Endothelial cell of umbilical vein (primary cell): Measurements from ENCODE around the gene CAMK2D. TPM values are rescaled to one million over a fixed set of nuclear protein-coding genes. Genes with fewer than 3 reads are reported as not detected.

ENCODE experiments used
- BruUV-seq: library from RNA; stranded (reverse); fragments of 400-500 nt; replicated peaks from 2 replicates; lab custom pipeline; 2021; lab: Mats Ljungman, UMichigan
- CTCF ChIA-PET: fragments of 300-600, 350-600 bp; sonication (Branson Sonifier 250); formaldehyde crosslinking; loops from one replicate; lab custom pipeline; 2021; ENCODE audit warnings: antibody characterized with exemption, inconsistent platforms; lab: Charles Lee
- POLR2A ChIA-PET: fragments of 300-600, 350-600 bp; sonication (Branson Sonifier 250); formaldehyde crosslinking; loops from one replicate; lab custom pipeline; 2021; ENCODE audit warnings: antibody characterized with exemption, inconsistent platforms; lab: Charles Lee
- DNase-seq: peaks from one replicate; pipeline ENCODE4 v3.0.0-alpha.2; 2011; ENCODE audit warnings: low read depth, low spot score
- FAIRE-seq: peaks from 2 replicates; lab custom pipeline; 2011; peaks lifted over from hg19 to GRCh38; lab: Jason Lieb, UNC
- H2AFZ ChIP-seq: 2 replicates; pipeline ENCODE4 v1.6.0; 2012; ENCODE audit warnings: low read depth, low read length, control low read depth, inconsistent platforms
- H3K27ac ChIP-seq: 2 replicates; pipeline ENCODE4 v1.5.1; 2011; ENCODE audit warnings: low read depth, mild to moderate bottlenecking, control low read depth, low read length, moderate library complexity; ENCODE audit not compliant: insufficient read depth
- H3K27me3 ChIP-seq, 2 experiments: 2 replicates each; pipeline versions ENCODE4 v1.6.0 to v1.6.1; 2011; ENCODE audit warnings: low read length in 2 of 2, mixed read lengths in 1 of 2; ENCODE audit not compliant: control insufficient read depth in 2 of 2, insufficient read depth in 2 of 2
- H3K36me3 ChIP-seq, 2 experiments: 2 replicates in 1 of 2; 3 replicates in 1 of 2; pipeline ENCODE4 v1.5.1; 2011; ENCODE audit warnings: low read length in 2 of 2, mild to moderate bottlenecking in 1 of 2, moderate library complexity in 1 of 2; ENCODE audit not compliant: control insufficient read depth in 2 of 2, insufficient read depth in 2 of 2; ENCODE audit errors: extremely low read depth in 1 of 2
- H3K4me1 ChIP-seq: 3 replicates; pipeline ENCODE4 v1.5.1; 2011; ENCODE audit warnings: mild to moderate bottlenecking, low read length; ENCODE audit not compliant: control insufficient read depth, insufficient read depth; ENCODE audit errors: extremely low read depth
- H3K4me2 ChIP-seq: 2 replicates; pipeline ENCODE4 v1.6.1; 2011; ENCODE audit warnings: low read length, control low read depth, mixed read lengths; ENCODE audit not compliant: insufficient read depth
- H3K4me3 ChIP-seq, 3 experiments: fragments of 200-600 bp in 1 of 3; sonication (generic), shearing (Covaris generic) in 1 of 3; replicated peaks in 1 of 3; 2 replicates each; pipeline ENCODE4 v1.5.1; 2011 to 2016; ENCODE audit warnings: control low read depth in 3 of 3, low read length in 3 of 3, mild to moderate bottlenecking in 2 of 3, inconsistent platforms in 1 of 3, low read depth in 1 of 3, moderate library complexity in 1 of 3; ENCODE audit not compliant: insufficient read depth in 1 of 3
- H3K79me2 ChIP-seq: 2 replicates; pipeline ENCODE4 v1.6.0; 2012; ENCODE audit warnings: low read length, inconsistent platforms; ENCODE audit not compliant: control insufficient read depth, insufficient read depth
- H3K9ac ChIP-seq: replicated peaks from 2 replicates; pipeline ENCODE3; 2011; ENCODE audit warnings: low read length, control low read depth; ENCODE audit not compliant: insufficient read depth; ENCODE audit errors: extremely low read depth
- H3K9me1 ChIP-seq: replicated peaks from 3 replicates; pipeline ENCODE4 v1.6.0; 2011; ENCODE audit warnings: mild to moderate bottlenecking, low read length; ENCODE audit not compliant: control insufficient read depth, insufficient read depth; ENCODE audit errors: extremely low read depth
- H3K9me3 ChIP-seq: replicated peaks from 2 replicates; pipeline ENCODE4 v1.5.1; 2012; ENCODE audit warnings: low read length, inconsistent platforms; ENCODE audit not compliant: control insufficient read depth, insufficient read depth
- H4K20me1 ChIP-seq: replicated peaks from 2 replicates; pipeline ENCODE3; 2011; ENCODE audit warnings: mild to moderate bottlenecking, low read length; ENCODE audit not compliant: control insufficient read depth, insufficient read depth; ENCODE audit errors: extremely low read depth
- EZH2 ChIP-seq: IDR thresholded peaks from 2 replicates; pipeline ENCODE4 v1.6.1; 2012; ENCODE audit warnings: borderline replicate concordance, low read depth, mild to moderate bottlenecking, moderate library complexity, low read length, inconsistent platforms; ENCODE audit not compliant: severe bottlenecking
- FOS ChIP-seq: IDR thresholded peaks from 2 replicates; pipeline ENCODE4 v1.6.1; 2011; ENCODE audit warnings: mild to moderate bottlenecking, low read length, moderate library complexity, borderline replicate concordance; ENCODE audit not compliant: insufficient read depth
- GATA2 ChIP-seq: IDR thresholded peaks from 2 replicates; pipeline ENCODE4 v1.7.0; 2011; ENCODE audit warnings: low read depth, mild to moderate bottlenecking, moderate library complexity, mixed read lengths, low read length; ENCODE audit not compliant: insufficient read length, insufficient read depth
- JUN ChIP-seq: IDR thresholded peaks from 2 replicates; pipeline ENCODE4 v1.6.1; 2011; ENCODE audit warnings: borderline replicate concordance, low read depth; ENCODE audit not compliant: insufficient read length, insufficient read depth
- MYC ChIP-seq: IDR thresholded peaks from one replicate; pipeline ENCODE4 v1.6.1; 2011; ENCODE audit warnings: mild to moderate bottlenecking, low read depth, low read length
- POLR2A ChIP-seq: IDR thresholded peaks from 2 replicates; pipeline ENCODE4 v1.6.1; 2012; ENCODE audit warnings: low read depth, mild to moderate bottlenecking, control low read depth, low read length
- POLR2AphosphoS5 ChIP-seq: IDR thresholded peaks from 2 replicates; pipeline ENCODE4 v1.6.1; 2012; ENCODE audit warnings: low read depth, mild to moderate bottlenecking, control low read depth, low read length, moderate library complexity; ENCODE audit not compliant: insufficient read depth
- dilution Hi-C: fragments of 300-500 bp; cut with MboI; formaldehyde crosslinking; loops from one replicate; pipeline ENCODE4 v1.15.0; 2019; ENCODE audit warnings: low sequenced_read_pairs; ENCODE audit not compliant: extremely low pct_ligation_motif_present
- intact Hi-C: fragments of 100-400 bp; cut with micrococcal nuclease; formaldehyde crosslinking; loops from one replicate; pipeline ENCODE4 v1.10.0; 2022
- polyA plus RNA-seq, 4 experiments: library from polyadenylated mRNA; depleted of rRNA in 3 of 4; stranded (reverse) in 3 of 4; unstranded in 1 of 4; fragments of >200 nt; gene quantifications; 2 replicates each; pipeline versions ENCODE4 v1.2.1 to v1.2.3, GENCODE V29; 2011 to 2012; ENCODE audit warnings: missing spikeins in 1 of 4
- total RNA-seq: library from RNA; stranded (reverse); gene quantifications from 2 replicates; pipeline ENCODE4 v1.2.3, GENCODE V29; 2021
- TF ChIP-seq, protein P1 (sequence below): IDR thresholded peaks from 2 replicates; pipeline ENCODE4 v1.6.1; 2011; ENCODE audit not compliant: insufficient read depth, insufficient read length
- TF ChIP-seq, protein P2 (sequence below), 2 donors: IDR thresholded peaks; 1 replicate in 1 of 2; 2 replicates in 1 of 2; pipeline ENCODE4 v1.5.1; 2011; ENCODE audit warnings: low read length in 2 of 2, mild to moderate bottlenecking in 2 of 2, moderate library complexity in 2 of 2, control low read depth in 1 of 2, inconsistent platforms in 1 of 2, low read depth in 1 of 2; ENCODE audit not compliant: insufficient read depth in 1 of 2; ENCODE audit errors: extremely low read depth in 1 of 2

CAMK2D gene
- total and polyA plus RNA-seq, 2 donors (not counting 3 experiments of a cell fraction or from before 2014, with no cell fraction given) = 10.4 to 30.7 TPM

DNA sequence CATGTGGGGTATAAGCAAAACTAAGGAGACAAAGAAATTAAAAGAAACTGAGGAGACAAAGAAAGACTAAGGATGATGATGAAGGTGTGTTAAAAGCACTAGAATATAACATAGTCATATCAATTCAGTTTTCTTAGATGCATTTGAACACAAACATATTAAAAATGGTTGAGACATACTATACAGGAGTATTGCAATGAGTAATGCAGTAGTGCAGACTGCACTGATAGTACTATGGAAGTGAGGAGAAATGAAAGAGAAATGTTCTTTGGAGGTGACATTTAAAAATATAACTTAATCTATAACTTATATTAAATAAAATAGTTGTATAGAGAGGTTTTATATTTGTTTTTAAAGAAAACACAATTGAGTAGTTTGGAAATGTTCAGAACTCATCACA is 279.2 kb downstream of the CAMK2D start:
- Histone ChIP-seq H2AFZ (no peak overlapping the region), H3K27me3 (no peaks in the 10 kb centered on the region), H3K4me3 (no peak overlapping the region), H3K4me1 (no peaks in the 10 kb centered on the region), H3K4me2 (no peak overlapping the region), H3K9ac (no peak overlapping the region), H3K27ac (no peak overlapping the region), H3K9me3 (no peaks in the 10 kb centered on the region), H3K36me3 (no peaks in the 10 kb centered on the region), H4K20me1 (no peaks in the 10 kb centered on the region), H3K79me2 (no peaks in the 10 kb centered on the region), H3K9me1 (no peaks in the 10 kb centered on the region)
- ChIA-PET POLR2A (no interaction called here), CTCF (no interaction called here)
- dilution Hi-C loops (no loop called here), intact Hi-C loops (no loop called here)
- FAIRE-seq (no peak), DNase-seq (no peak)
- TF ChIP-seq FOS (no peak), GATA2 (no peak), POLR2AphosphoS5 (no peak), POLR2A (no peak), JUN (no peak), EZH2 (no peak), MYC (no peak)
- TF ChIP-seq, protein P1, sequence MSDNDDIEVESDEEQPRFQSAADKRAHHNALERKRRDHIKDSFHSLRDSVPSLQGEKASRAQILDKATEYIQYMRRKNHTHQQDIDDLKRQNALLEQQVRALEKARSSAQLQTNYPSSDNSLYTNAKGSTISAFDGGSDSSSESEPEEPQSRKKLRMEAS = no peak
- TF ChIP-seq, protein P2, sequence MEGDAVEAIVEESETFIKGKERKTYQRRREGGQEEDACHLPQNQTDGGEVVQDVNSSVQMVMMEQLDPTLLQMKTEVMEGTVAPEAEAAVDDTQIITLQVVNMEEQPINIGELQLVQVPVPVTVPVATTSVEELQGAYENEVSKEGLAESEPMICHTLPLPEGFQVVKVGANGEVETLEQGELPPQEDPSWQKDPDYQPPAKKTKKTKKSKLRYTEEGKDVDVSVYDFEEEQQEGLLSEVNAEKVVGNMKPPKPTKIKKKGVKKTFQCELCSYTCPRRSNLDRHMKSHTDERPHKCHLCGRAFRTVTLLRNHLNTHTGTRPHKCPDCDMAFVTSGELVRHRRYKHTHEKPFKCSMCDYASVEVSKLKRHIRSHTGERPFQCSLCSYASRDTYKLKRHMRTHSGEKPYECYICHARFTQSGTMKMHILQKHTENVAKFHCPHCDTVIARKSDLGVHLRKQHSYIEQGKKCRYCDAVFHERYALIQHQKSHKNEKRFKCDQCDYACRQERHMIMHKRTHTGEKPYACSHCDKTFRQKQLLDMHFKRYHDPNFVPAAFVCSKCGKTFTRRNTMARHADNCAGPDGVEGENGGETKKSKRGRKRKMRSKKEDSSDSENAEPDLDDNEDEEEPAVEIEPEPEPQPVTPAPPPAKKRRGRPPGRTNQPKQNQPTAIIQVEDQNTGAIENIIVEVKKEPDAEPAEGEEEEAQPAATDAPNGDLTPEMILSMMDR (IDR thresholded peaks at IDR 0.05; ENCODE audit: extremely low read depth in 1 of 2, insufficient read depth in 1 of 2, low read depth in 1 of 2, low read length in 2 of 2) = no peak
- no TSS peak for BruUV-seq
